DMS53 (cell line): Measurements from ENCODE around the gene DPY19L2.
"Not testable (repeated sequence)": the region's sequence is repeated elsewhere in the genome, so short reads cannot be mapped to it uniquely, and the experiment has no call there.

Source experiments
- DNase-seq: peaks from one replicate; lab custom pipeline; 2025; lab: John Stamatoyannopoulos, UW

The DPY19L2 gene

DNA sequence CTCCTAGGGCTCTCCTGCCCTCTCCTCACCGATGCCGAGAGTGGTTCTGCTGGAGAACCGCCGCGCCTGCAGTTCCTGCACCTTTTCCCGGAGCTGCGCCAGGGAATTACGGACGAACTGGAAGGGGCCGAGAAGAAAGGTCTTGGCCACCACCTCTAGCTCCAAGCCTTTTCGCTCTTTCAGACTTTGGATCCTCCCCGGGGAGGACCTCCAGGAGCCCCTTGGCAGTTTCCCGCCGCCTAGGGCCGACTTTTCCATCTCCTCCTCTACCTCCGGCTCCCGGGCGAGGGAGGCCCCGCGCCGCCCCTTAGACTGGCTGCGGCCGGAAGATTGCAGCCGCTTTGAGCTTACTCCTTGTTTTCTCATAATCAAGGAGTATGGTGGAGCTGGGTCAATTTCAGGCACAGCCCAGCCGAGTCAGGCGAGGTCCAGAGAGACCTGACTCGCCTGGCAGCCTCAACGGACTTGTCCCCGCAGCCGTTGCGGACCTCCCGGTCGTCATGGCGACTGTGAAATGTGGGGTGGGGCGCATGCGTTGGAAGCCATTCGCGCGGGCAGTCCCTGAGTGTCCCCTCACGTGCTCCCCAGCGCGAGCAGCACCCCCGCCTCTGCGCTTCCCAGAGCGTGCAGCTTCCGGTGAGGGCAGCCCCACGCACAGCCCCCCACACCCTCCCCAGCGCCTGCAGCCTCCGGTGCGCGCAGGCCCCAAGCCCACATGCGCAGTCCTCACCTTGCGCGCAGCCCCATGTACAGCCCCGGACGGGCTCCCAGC lies at the start of gene DPY19L2:
TSS of gene DPY19L2 (minus strand) at position 466 of the 772 bp plus-strand sequence. CDS start at position 366, 100 bp downstream.
- peak; percentile 93 for DNase-seq

DNA sequence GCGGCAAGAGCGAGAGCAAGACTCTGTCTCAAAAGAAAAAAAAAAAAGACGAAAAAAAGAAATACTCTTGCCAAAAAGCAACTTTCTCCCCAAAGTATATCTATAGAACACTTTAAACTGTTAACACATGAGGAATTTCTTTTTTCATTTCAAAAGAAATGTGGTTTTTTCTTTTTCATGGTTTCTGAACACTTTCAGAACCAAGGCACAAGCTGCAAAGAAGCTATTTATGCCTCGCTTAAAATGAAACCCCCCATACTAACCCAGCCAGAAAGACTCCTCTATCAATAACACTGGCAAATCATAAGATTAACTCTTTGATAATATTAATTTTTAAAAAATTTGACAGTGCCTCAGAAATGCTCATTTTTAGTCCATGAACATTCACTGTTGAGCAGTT lies 48.6 kb upstream of the DPY19L2 start:
- DNase-seq = not testable (repeated sequence)

DNA sequence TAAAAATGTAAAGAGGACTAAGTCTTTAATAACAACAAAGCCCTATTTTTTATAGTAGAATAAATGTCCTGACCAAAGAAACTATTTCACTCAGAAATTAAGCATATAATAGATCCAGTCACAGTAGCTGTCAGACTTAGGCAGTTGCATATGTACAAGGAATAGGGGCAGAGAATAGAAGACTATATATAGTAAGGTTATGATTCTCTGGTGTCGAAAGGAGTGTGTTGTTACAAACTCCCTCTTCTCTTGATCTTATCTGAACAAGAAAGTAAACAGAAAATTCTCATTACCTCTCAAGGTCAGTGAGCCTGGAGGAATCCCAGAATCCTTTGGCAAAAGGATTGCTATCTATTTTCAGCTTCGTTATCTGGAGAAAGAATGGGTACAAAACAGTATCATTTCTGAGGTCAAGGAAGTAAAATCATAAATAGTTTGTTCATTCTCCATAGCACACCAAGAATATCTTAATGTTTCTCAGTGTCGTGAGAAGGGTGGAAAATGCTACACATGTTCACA lies 46.9 kb upstream of the DPY19L2 start:
- DNase-seq = not testable (repeated sequence)

- not testable (repeated sequence) for DNase-seq
Measured at GRCh38 chr12:63714409-63714808, 46.1 kb upstream of the DPY19L2 start.

- DNase-seq = not testable (repeated sequence)
Measured at GRCh38 chr12:63713681-63714075, 45.4 kb upstream of the DPY19L2 start.

DNA sequence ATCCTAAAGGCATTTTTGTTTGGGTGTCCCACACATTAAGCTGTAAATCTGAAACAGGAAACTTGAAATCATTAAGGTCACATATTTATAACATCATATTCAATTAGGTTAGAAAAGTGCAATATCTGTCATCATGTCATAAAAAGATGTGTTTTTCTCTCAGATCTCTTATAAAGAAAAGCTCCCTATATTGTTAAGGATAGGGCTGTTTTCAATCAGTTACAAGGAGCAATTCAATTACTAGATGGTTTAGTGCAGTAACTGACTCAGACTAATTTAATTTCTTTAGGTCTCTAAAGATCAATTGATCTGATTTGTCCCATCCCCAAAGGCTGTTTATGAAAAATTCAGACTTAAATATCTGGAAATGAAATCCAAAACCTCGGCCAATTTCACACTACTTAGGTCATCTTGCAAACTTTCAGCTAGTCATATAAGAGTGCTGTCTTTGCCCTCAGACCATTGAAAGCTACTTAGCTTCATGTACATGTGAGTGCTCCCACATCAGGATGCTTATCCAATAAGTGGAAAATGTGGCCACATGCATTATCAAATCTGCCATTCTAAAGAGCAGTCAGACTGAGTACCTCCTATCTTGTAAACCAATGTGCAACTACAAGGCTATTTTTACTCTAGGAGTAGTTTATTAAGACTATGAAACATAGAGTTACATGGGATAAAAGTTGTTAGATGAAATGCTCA lies 44.8 kb upstream of the DPY19L2 start:
- not testable (repeated sequence) for DNase-seq

DNA sequence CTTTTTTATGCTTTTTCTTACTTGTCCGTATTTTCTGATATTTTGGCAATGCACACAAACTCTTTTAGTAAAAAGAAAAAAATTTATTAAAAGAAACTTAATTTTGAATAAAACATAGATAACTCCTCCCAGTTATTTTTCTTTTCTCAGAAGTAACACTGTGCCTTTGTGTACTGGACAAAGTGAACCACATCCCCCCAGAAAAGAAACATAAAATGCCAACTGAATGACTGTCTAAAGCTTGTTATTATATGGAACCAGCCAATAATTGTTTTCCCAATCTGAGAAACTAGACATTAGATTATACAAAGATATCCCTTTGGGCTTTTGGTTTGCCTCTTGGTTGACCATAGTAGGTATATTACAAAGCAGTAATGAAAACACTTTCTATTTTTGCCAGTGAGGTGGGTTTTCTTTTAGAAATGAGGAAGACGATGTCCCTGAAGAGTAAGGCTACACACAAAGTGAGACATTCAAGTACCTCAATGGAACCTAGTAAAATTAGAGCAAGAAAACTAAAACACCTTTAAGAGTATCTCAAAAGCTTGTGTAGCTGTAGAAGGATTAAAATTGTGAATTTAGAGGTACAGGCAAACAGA lies 44.2 kb upstream of the DPY19L2 start:
- not testable (repeated sequence) for DNase-seq

DNA sequence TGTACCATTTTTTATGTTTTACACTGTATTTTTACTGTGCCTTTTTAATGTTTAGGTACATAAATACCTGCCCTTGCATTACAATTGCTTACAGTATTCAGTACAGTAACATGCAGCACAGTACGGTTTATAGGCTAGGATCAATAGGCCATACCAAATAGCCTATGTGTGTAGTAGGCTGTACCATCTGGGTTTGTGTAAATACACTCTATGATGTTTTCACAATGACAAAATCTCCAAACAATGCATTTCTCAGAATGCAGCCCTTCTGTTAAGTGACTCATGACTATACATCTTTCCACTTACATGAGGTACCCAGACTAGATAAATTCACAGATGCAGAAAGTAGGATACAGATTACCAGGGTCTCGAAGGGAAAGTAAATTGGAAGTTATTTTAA lies 43.0 kb upstream of the DPY19L2 start:
- peak; percentile 86 for DNase-seq

DNA sequence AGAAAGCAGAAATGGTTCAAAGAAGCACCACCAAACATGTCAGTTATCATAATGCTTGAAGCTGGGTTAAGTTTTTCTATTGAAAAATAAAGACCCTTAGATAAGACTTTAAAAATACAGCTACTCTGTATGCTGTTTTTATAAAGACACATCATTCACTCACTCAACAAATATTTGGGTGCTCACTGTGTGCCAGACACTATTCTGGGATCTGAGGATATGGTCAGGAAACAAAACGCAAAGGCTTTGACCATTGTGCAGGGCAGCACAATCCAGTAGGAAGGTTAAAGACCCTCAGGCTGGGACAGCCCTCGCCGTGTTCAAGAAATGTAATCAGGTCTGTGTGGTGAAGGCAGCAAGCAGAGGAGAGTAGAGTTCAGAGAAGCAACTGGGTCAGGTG lies 38.0 kb upstream of the DPY19L2 start:
- no peak for DNase-seq

GRCh38 chr12:63699678-63700382 lies 31.5 kb upstream of the DPY19L2 start:
- DNase-seq = not testable (repeated sequence)

- not testable (repeated sequence) for DNase-seq
Measured at GRCh38 chr12:63699011-63699410, 30.7 kb upstream of the DPY19L2 start.

GRCh38 chr12:63690837-63691236 lies 22.5 kb upstream of the DPY19L2 start:
- DNase-seq = not testable (repeated sequence)

DNA sequence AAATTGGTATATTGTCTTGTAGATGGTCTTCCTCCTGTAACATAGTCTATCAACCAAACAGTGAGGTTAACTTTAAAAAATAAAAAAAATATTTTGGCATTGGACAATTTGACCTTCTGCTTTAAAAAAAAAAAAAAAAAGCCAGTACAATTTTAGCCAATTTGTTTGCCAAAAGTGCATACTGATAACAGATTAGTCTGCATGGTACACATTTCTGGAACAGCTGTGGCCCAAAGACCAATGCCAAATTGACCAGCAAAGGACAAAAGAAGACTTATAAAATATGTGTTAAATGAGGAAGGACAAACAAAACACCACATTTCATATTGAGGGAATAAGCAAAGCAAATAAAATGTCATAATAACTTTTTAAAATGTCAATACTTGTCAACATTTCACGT lies 20.8 kb upstream of the DPY19L2 start:
- not testable (repeated sequence) for DNase-seq

- DNase-seq = not testable (repeated sequence)
Measured at GRCh38 chr12:63686623-63687022, 18.3 kb upstream of the DPY19L2 start.

GRCh38 chr12:63685789-63686188 lies 17.5 kb upstream of the DPY19L2 start:
- not testable (repeated sequence) for DNase-seq

DNA sequence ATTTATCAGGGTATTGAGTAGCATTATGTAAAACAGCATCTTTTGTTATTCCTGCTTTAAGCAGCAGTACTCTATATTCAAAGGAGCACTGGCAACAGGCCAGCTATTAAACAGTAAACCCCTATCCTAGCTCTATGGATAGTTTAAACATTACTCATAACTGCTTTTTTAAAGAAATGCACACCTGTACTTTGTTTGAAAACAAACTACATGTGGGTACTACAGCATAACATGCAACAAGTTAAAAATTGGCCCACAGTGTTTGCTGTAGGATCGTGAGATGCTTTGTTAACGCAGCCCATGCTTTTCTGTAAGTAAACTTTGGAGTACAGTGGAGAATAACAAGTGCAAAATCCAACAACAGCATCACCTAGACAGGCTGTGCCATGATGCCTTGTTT lies 14.3 kb upstream of the DPY19L2 start:
- DNase-seq = peak; percentile 51

- DNase-seq = peak; percentile 43
Measured at GRCh38 chr12:63680758-63681157, 12.5 kb upstream of the DPY19L2 start.

GRCh38 chr12:63672550-63672949 lies 4.3 kb upstream of the DPY19L2 start:
- DNase-seq = peak; percentile 36

DNA sequence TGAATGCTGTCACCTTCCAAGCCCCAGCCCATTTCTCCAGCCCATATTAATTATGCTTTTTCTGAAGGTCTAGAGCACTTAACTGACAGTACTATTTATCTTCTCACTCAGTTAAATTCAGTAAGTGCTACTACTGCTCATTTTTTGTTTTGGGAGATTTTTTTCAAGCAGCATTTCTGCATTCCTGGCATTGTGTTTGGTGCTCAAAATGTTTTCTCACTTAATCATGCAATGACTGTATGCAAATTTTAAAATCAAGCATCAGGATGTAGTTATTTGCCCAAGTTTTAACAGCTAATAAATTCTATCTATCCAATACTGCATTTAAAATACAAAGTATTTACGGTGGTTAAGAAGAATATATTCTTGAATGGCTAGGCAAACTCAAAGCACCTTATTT lies 1.6 kb upstream of the DPY19L2 start:
- DNase-seq = not testable (repeated sequence)

DNA sequence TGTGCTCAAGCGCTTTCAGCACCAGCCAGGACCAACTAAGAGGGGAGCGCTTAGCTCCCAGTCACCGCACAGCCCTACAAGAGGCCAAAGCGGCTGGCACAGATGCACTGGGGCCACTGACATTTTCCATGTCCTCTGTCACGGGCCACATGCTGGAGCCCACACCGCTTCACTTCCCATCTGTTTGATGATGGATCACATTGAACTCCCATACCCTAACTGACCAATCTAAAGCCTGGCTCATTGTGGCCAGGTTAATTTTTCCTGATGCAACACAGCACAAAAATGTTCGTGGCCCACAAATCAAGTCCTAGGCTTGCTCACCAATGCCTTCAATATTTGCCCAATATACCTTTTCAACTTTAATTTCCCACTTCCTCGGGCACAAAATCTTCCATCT lies 1.1 kb upstream of the DPY19L2 start:
- DNase-seq = peak; percentile 11

- DNase-seq = peak; percentile 72
Measured at GRCh38 chr12:63668800-63669365, 590 bp upstream of the DPY19L2 start.

DNA sequence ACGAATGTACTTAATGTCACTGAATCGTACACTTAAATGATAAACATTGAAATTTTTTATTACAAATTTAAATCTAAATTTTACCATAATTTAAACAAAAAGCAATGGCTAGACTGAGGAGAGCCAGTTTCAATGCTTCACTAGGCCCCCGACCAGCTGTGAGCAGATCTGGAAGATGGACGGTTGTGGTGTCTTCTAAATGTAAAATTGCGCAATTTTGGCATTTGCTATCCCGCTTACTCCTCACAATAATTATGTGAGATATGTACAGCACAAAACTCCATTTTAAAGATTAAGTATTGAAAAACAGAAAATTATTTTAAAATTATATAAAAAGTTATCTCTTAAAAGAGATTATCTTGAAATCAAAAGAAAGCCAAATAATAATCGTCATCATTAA lies 5.3 kb downstream of the DPY19L2 start:
- DNase-seq = not testable (repeated sequence)
